GM21515 (cell line): ENCODE results near the gene DHRS7.
"Not testable (repeated sequence)": the region's sequence is repeated elsewhere in the genome, so short reads cannot be mapped to it uniquely, and the experiment has no call there.

ENCODE experiments used
- ATAC-seq: cut with Tn5 transposase; IDR thresholded peaks from one replicate; pipeline ENCODE4 v1.9.1; 2021; ENCODE audit not compliant: unreplicated experiment

The DHRS7 gene

GRCh38 chr14:60151715-60152114 lies 13.5 kb downstream of the DHRS7 start:
- no peak for ATAC-seq

- ATAC-seq, result no peak
Measured at GRCh38 chr14:60134702-60135101, 30.5 kb downstream of the DHRS7 start.

- no peak for ATAC-seq
Measured at GRCh38 chr14:60133487-60133886, 31.7 kb downstream of the DHRS7 start.

GRCh38 chr14:60125918-60126317 lies 39.3 kb downstream of the DHRS7 start:
- no peak for ATAC-seq

- no peak for ATAC-seq
Measured at GRCh38 chr14:60116181-60116580, 49.0 kb downstream of the DHRS7 start.

- no peak for ATAC-seq
Measured at GRCh38 chr14:60114881-60115280, 50.3 kb downstream of the DHRS7 start.

GRCh38 chr14:60111732-60112131 lies 53.5 kb downstream of the DHRS7 start:
- no peak for ATAC-seq

GRCh38 chr14:60107477-60107876 lies 57.7 kb downstream of the DHRS7 start:
- ATAC-seq, result no peak

- no peak for ATAC-seq
Measured at GRCh38 chr14:60106339-60106738, 58.9 kb downstream of the DHRS7 start.

- no peak for ATAC-seq
Measured at GRCh38 chr14:60102389-60102788, 62.8 kb downstream of the DHRS7 start.

- no peak for ATAC-seq
Measured at GRCh38 chr14:60101786-60102185, 63.4 kb downstream of the DHRS7 start.

GRCh38 chr14:60099855-60100254 lies 65.3 kb downstream of the DHRS7 start:
- ATAC-seq, result not testable (repeated sequence)

GRCh38 chr14:60097974-60098373 lies 67.2 kb downstream of the DHRS7 start:
- ATAC-seq, result no peak

- ATAC-seq, result no peak
Measured at GRCh38 chr14:60095781-60096450, 69.3 kb downstream of the DHRS7 start.

- no peak for ATAC-seq
Measured at GRCh38 chr14:60095231-60095630, 70.0 kb downstream of the DHRS7 start.

GRCh38 chr14:60094306-60094897 lies 70.8 kb downstream of the DHRS7 start:
- ATAC-seq, result no peak
